Activated T-cell treated with anti-CD3 and anti-CD28 coated beads, Interleukin-2, amount 50 U/mL, for 72 hours (primary cell): ENCODE data around the gene EFNA3. TPM values are rescaled to one million over a fixed set of nuclear protein-coding genes. Genes with fewer than 3 reads are reported as not detected.

ENCODE experiments used
- ATAC-seq, 2 donors: fragments of 150-1000 bp; cut with Tn5 transposase; replicated peaks in 1 of 2; 2 replicates each; pipeline ENCODE4 v1.10.0; 2021; ENCODE audit warnings: moderate library complexity in 2 of 2, mild to moderate bottlenecking in 1 of 2
- DNase-seq, 2 donors: peaks; one replicate each; pipeline ENCODE4 v3.0.0; 2021 to 2022; ENCODE audit warnings: mixed read lengths in 1 of 2
- H3K27ac Mint-ChIP-seq: one replicate; pipeline ENCODE4 v1.8.0; 2022; ENCODE audit warnings: mild to moderate bottlenecking, moderate library complexity, mixed read lengths
- H3K27me3 Mint-ChIP-seq: one replicate; pipeline ENCODE4 v1.8.0; 2022; ENCODE audit warnings: low read depth, mixed read lengths
- H3K36me3 Mint-ChIP-seq, 2 donors: one replicate each; pipeline ENCODE4 v1.8.0; 2022; ENCODE audit warnings: mixed read lengths in 2 of 2, mild to moderate bottlenecking in 1 of 2; ENCODE audit not compliant: insufficient read depth in 2 of 2
- H3K4me1 Mint-ChIP-seq: one replicate; pipeline ENCODE4 v1.8.0; 2022; ENCODE audit warnings: low read depth, mixed read lengths
- H3K4me3 Mint-ChIP-seq, 2 donors: one replicate each; pipeline ENCODE4 v1.8.0; 2022; ENCODE audit warnings: mild to moderate bottlenecking in 2 of 2, mixed read lengths in 2 of 2, moderate library complexity in 2 of 2
- H3K9me3 Mint-ChIP-seq, 2 donors: one replicate each; pipeline ENCODE4 v1.8.0; 2022; ENCODE audit warnings: mixed read lengths in 2 of 2
- total RNA-seq, 2 donors: library from RNA; stranded (reverse); gene quantifications; one replicate each; pipeline ENCODE4 v1.2.3, GENCODE V29; 2022

EFNA3 gene
- total RNA-seq, 2 donors from 2014 or later, result 4.1 to 4.7 TPM

- Mint-ChIP-seq H3K9me3 (no peaks in the 10 kb centered on the region), H3K4me1 (peaks cover 46% of the 10 kb centered on the region), H3K27me3 (no peaks in the 10 kb centered on the region), H3K27ac (peak overlapping the region; percentile 97), H3K36me3 (peaks cover 7 to 9% of the 10 kb centered on the region in 2 donors), H3K4me3 (peak overlapping the region; percentile 92)
- no peak for ATAC-seq
- no peak for DNase-seq
Observed at GRCh38 chr1:155134322-155134721, 55.7 kb downstream of the EFNA3 start.

GRCh38 chr1:155134880-155135414 is 56.3 kb downstream of the EFNA3 start:
- no peaks in the 10 kb centered on the region for H3K9me3 Mint-ChIP-seq
- DNase-seq, result peak; percentile 74 to 75
- H3K4me3 Mint-ChIP-seq, result peak overlapping the region; percentile 92
- peak; percentile 43 to 57 for ATAC-seq
- H3K27me3 Mint-ChIP-seq, result no peaks in the 10 kb centered on the region
- H3K36me3 Mint-ChIP-seq, result peaks cover 7 to 9% of the 10 kb centered on the region in 2 donors
- H3K4me1 Mint-ChIP-seq, result peaks cover 44% of the 10 kb centered on the region
- H3K27ac Mint-ChIP-seq, result peak overlapping the region; percentile 97

GRCh38 chr1:155135415-155136028 is 56.9 kb downstream of the EFNA3 start, which contains the start of gene SLC50A1:
Gene SLC50A1 (plus strand): TSS chr1:155135852. CDS start chr1:155135912, 60 bp downstream.
- DNase-seq (peak; percentile 97), ATAC-seq (peak; percentile 81 to 85)
- no peaks in the 10 kb centered on the region for H3K27me3 Mint-ChIP-seq
- H3K4me3 Mint-ChIP-seq, result peak within 1 kb of the TSS; percentile 92
- H3K36me3 Mint-ChIP-seq, result peaks cover 7 to 10% of the 10 kb centered on the region in 2 donors
- H3K4me1 Mint-ChIP-seq, result peaks cover 46% of the 10 kb centered on the region
- peak within 1 kb of the TSS; percentile 97 for H3K27ac Mint-ChIP-seq
- H3K9me3 Mint-ChIP-seq, result no peaks in the 10 kb centered on the region

GRCh38 chr1:155136748-155137147 is 58.1 kb downstream of the EFNA3 start:
- H3K9me3 Mint-ChIP-seq, result no peaks in the 10 kb centered on the region

More at GRCh38 chr1:155136748-155137147, 58.1 kb downstream of the EFNA3 start:
- DNase-seq, result no peak
- no peak for ATAC-seq
- Mint-ChIP-seq H3K4me3 (peak overlapping the region; percentile 92), H3K27ac (peak overlapping the region; percentile 97), H3K4me1 (peaks cover 49% of the 10 kb centered on the region), H3K36me3 (peaks cover 7 to 10% of the 10 kb centered on the region in 2 donors), H3K27me3 (no peaks in the 10 kb centered on the region)

Other genes with a start within 250 kb of the EFNA3 start
- under 1 TPM; 0.10 to 0.42 TPM for gene KCNN3, start 208.6 kb upstream of the EFNA3 start, total RNA-seq
- gene PMVK, start 142.1 kb upstream of the EFNA3 start, total RNA-seq, result 10 to 100 TPM; 32.4 to 34.6 TPM
- 10 to 100 TPM; 28.0 to 48.0 TPM for gene PBXIP1, start 122.7 kb upstream of the EFNA3 start, total RNA-seq
- gene PYGO2, start 117.1 kb upstream of the EFNA3 start, total RNA-seq, result 10 to 100 TPM; 43.6 to 45.3 TPM
- gene SHC1, start 108.1 kb upstream of the EFNA3 start, total RNA-seq, result 10 to 100 TPM; 55.8 to 58.6 TPM
- gene CKS1B, start 104.2 kb upstream of the EFNA3 start, total RNA-seq, result 100 to 1,000 TPM; 251 to 304 TPM
- 10 to 100 TPM; 45.5 to 55.1 TPM for gene FLAD1, start 95.5 kb upstream of the EFNA3 start, total RNA-seq
- 1 to 10 TPM in 1 of 2 donors, under 1 TPM in 1; 0.65 to 2.3 TPM for gene LENEP, start 85.3 kb upstream of the EFNA3 start, total RNA-seq
- 100 to 1,000 TPM; 129 to 141 TPM for gene ZBTB7B, start 76.0 kb upstream of the EFNA3 start, total RNA-seq
- gene DCST2, start 45.1 kb upstream of the EFNA3 start, total RNA-seq, result 1 to 10 TPM; 1.1 to 1.4 TPM
- gene DCST1, start 45.0 kb upstream of the EFNA3 start, total RNA-seq, result under 1 TPM in 1 of 2 donors, not detected in 1; 0.10 TPM
- 10 to 100 TPM; 40.8 to 42.1 TPM for gene ADAM15, start 27.5 kb upstream of the EFNA3 start, total RNA-seq
- 1 to 10 TPM; 3.4 to 4.0 TPM for gene EFNA4, start 15.1 kb upstream of the EFNA3 start, total RNA-seq
- gene EFNA1, start 49.0 kb downstream of the EFNA3 start, total RNA-seq, result 1 to 10 TPM in 1 of 2 donors, under 1 TPM in 1; 1.00 to 1.4 TPM
- 10 to 100 TPM; 65.0 to 66.3 TPM for gene SLC50A1, start 57.0 kb downstream of the EFNA3 start, total RNA-seq
- gene DPM3, start 61.7 kb downstream of the EFNA3 start, total RNA-seq, result 10 to 100 TPM; 49.4 to 58.9 TPM
- 100 to 1,000 TPM; 199 to 203 TPM for gene KRTCAP2, start 94.5 kb downstream of the EFNA3 start, total RNA-seq
- 1 to 10 TPM; 8.6 to 9.8 TPM for gene TRIM46, start 95.0 kb downstream of the EFNA3 start, total RNA-seq
- gene THBS3, start 129.1 kb downstream of the EFNA3 start, total RNA-seq, result 10 to 100 TPM; 24.7 to 28.7 TPM
- 10 to 100 TPM; 25.5 to 27.4 TPM for gene MTX1, start 129.9 kb downstream of the EFNA3 start, total RNA-seq
- gene ENTREP3, start 176.6 kb downstream of the EFNA3 start, total RNA-seq, result 10 to 100 TPM; 30.7 to 33.8 TPM
- gene SCAMP3, start 183.5 kb downstream of the EFNA3 start, total RNA-seq, result 100 to 1,000 TPM; 112 to 114 TPM
- gene CLK2, start 194.7 kb downstream of the EFNA3 start, total RNA-seq, result 10 to 100 TPM; 72.4 to 77.9 TPM
- gene HCN3, start 198.6 kb downstream of the EFNA3 start, total RNA-seq, result 1 to 10 TPM; 3.6 to 4.1 TPM
- gene PKLR, start 222.6 kb downstream of the EFNA3 start, total RNA-seq, result not detected
- gene FDPS, start 230.0 kb downstream of the EFNA3 start, total RNA-seq, result 100 to 1,000 TPM; 182 to 184 TPM
- gene RUSC1, start 242.1 kb downstream of the EFNA3 start, total RNA-seq, result 10 to 100 TPM; 20.5 to 26.8 TPM